ENCODE results near the gene TAS2R31. TPM values are rescaled to one million over a fixed set of nuclear protein-coding genes. Genes with fewer than 3 reads are reported as not detected.

Gene TAS2R31
- total RNA-seq, 1 donor from 2014 or later = not detected

GRCh38 chr12:10998204-10998603 is 33.0 kb downstream of the TAS2R31 start, which contains the start of gene TAS2R20:
TSS of gene TAS2R20 (minus strand) at chr12:10998304. CDS start at chr12:10997875, 429 bp downstream.
- no peak for DNase-seq (ENCODE audit: low read depth)
- TF ChIP-seq, protein P1, sequence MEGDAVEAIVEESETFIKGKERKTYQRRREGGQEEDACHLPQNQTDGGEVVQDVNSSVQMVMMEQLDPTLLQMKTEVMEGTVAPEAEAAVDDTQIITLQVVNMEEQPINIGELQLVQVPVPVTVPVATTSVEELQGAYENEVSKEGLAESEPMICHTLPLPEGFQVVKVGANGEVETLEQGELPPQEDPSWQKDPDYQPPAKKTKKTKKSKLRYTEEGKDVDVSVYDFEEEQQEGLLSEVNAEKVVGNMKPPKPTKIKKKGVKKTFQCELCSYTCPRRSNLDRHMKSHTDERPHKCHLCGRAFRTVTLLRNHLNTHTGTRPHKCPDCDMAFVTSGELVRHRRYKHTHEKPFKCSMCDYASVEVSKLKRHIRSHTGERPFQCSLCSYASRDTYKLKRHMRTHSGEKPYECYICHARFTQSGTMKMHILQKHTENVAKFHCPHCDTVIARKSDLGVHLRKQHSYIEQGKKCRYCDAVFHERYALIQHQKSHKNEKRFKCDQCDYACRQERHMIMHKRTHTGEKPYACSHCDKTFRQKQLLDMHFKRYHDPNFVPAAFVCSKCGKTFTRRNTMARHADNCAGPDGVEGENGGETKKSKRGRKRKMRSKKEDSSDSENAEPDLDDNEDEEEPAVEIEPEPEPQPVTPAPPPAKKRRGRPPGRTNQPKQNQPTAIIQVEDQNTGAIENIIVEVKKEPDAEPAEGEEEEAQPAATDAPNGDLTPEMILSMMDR (conservative IDR thresholded peaks at IDR 0.05; ENCODE audit: low read depth, low read length) = no peak
- no peak within 1 kb of the TSS for H3K4me3 ChIP-seq (ENCODE audit: low read depth, low read length)

GRCh38 chr12:10994307-10994706 is 36.9 kb downstream of the TAS2R31 start:
- no peak for DNase-seq (ENCODE audit: low read depth)
- TF ChIP-seq, protein P1 (conservative IDR thresholded peaks at IDR 0.05; ENCODE audit: low read depth, low read length) = no peak
- no peak overlapping the region for H3K4me3 ChIP-seq (ENCODE audit: low read depth, low read length)

DNA sequence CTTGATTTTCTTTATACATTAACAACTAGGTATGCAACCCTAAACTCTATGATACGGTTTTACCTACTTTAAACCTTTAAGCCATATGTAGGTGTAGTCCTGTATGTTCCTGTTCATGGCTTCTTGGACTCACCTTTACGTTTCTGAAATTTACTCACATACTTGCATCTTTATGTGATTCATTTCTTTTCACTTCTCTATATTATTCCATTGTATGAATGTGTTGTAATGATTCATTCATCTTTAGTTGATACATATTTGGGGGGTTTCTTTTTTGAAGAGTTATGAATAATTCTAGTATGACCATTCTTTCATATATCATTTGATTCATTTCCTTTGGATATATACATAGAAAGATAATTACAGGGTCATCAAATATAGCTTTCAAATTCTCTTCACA is 42.1 kb downstream of the TAS2R31 start:
- H3K4me3 ChIP-seq (ENCODE audit: low read depth, low read length) = no peak overlapping the region
- no peak for DNase-seq (ENCODE audit: low read depth)
- TF ChIP-seq, protein P1 (conservative IDR thresholded peaks at IDR 0.05; ENCODE audit: low read depth, low read length) = no peak

- DNase-seq (ENCODE audit: low read depth) = no peak
- TF ChIP-seq, protein P1 (conservative IDR thresholded peaks at IDR 0.05; ENCODE audit: low read depth, low read length) = no peak
- no peak within 1 kb of the TSS for H3K4me3 ChIP-seq (ENCODE audit: low read depth, low read length)
Measured at GRCh38 chr12:10986812-10987211, 44.4 kb downstream of the TAS2R31 start, which contains the start of gene TAS2R50. TSS of gene TAS2R50 (minus strand) at chr12:10986912. CDS start at chr12:10986860, 52 bp downstream.

DNA sequence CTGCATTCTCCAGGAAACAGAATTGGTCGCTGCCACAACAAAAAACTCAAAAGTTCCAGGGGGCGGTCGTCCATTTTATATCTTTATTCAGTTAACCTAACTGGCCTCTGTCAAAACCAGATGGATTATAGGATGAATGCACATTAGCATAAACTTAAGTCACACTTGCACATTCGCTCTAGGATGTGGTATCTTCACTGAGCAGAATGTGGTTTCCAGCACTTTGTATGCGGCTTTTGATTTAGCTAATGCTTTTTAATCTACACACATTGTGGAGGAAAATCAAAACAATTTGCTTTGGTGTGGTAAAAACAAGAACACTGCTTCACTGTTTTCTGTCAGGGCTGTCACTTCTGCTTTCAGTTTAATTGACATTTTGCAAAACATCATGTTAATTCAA is 49.0 kb downstream of the TAS2R31 start:
- TF ChIP-seq, protein P1 (conservative IDR thresholded peaks at IDR 0.05; ENCODE audit: low read depth, low read length) = no peak
- no peak for DNase-seq (ENCODE audit: low read depth)
- no peak overlapping the region for H3K4me3 ChIP-seq (ENCODE audit: low read depth, low read length)

Other genes with a start within 250 kb of the TAS2R31 start
- not detected in 2 replicates for gene TAS2R7, start 228.8 kb downstream of the TAS2R31 start, total RNA-seq
- gene TAS2R8, start 224.1 kb downstream of the TAS2R31 start, total RNA-seq = not detected in 2 replicates
- gene TAS2R9, start 221.2 kb downstream of the TAS2R31 start, total RNA-seq = not detected in 2 replicates
- gene TAS2R10, start 205.0 kb downstream of the TAS2R31 start, total RNA-seq = 0.14 TPM in 1 of 2 replicates, not detected in the other
- gene PRR4, start 181.9 kb downstream of the TAS2R31 start, total RNA-seq = 0.29 and 1.2 TPM in 2 replicates
- 4.3 and 9.1 TPM in 2 replicates for gene PRH1, start 147.2 kb downstream of the TAS2R31 start, total RNA-seq
- 0.29 and 1.6 TPM in 2 replicates for gene TAS2R13, start 121.8 kb downstream of the TAS2R31 start, total RNA-seq
- gene PRH2, start 102.2 kb downstream of the TAS2R31 start, total RNA-seq = not detected in 2 replicates
- 0.06 and 0.72 TPM in 2 replicates for gene TAS2R14, start 92.1 kb downstream of the TAS2R31 start, total RNA-seq
- gene TAS2R50, start 44.5 kb downstream of the TAS2R31 start, total RNA-seq = not detected in 2 replicates
- gene TAS2R20, start 33.1 kb downstream of the TAS2R31 start, total RNA-seq = 0.36 and 0.58 TPM in 2 replicates
- not detected in 2 replicates for gene TAS2R19, start 8.8 kb downstream of the TAS2R31 start, total RNA-seq
- gene TAS2R46, start 30.9 kb upstream of the TAS2R31 start, total RNA-seq = 0.17 TPM in 1 of 2 replicates, not detected in the other
- not detected in 2 replicates for gene TAS2R43, start 60.9 kb upstream of the TAS2R31 start, total RNA-seq
- gene TAS2R30, start 103.2 kb upstream of the TAS2R31 start, total RNA-seq = 0.07 and 0.12 TPM in 2 replicates
- gene SMIM10L1, start 139.8 kb upstream of the TAS2R31 start, total RNA-seq = 7.8 and 9.3 TPM in 2 replicates
- gene TAS2R42, start 155.5 kb upstream of the TAS2R31 start, total RNA-seq = not detected in 2 replicates
- not detected in 2 replicates for gene PRB3, start 238.3 kb upstream of the TAS2R31 start, total RNA-seq